ENCODE data around the gene DCAF6.
"Not testable (repeated sequence)": the region's sequence is repeated elsewhere in the genome, so short reads cannot be mapped to it uniquely, and the experiment has no call there.

Gene DCAF6, protein sequence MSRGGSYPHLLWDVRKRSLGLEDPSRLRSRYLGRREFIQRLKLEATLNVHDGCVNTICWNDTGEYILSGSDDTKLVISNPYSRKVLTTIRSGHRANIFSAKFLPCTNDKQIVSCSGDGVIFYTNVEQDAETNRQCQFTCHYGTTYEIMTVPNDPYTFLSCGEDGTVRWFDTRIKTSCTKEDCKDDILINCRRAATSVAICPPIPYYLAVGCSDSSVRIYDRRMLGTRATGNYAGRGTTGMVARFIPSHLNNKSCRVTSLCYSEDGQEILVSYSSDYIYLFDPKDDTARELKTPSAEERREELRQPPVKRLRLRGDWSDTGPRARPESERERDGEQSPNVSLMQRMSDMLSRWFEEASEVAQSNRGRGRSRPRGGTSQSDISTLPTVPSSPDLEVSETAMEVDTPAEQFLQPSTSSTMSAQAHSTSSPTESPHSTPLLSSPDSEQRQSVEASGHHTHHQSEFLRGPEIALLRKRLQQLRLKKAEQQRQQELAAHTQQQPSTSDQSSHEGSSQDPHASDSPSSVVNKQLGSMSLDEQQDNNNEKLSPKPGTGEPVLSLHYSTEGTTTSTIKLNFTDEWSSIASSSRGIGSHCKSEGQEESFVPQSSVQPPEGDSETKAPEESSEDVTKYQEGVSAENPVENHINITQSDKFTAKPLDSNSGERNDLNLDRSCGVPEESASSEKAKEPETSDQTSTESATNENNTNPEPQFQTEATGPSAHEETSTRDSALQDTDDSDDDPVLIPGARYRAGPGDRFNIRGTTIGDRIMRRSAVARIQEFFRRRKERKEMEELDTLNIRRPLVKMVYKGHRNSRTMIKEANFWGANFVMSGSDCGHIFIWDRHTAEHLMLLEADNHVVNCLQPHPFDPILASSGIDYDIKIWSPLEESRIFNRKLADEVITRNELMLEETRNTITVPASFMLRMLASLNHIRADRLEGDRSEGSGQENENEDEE

GRCh38 chr1:167936068-167936929 is at the start of gene DCAF6:
Gene DCAF6, plus strand, starts transcription at chr1:167936683. Its CDS starts 229 bp downstream, at chr1:167936912.
- Histone ChIP-seq H3K27me3 (ENCODE audit: low read depth, low read length) (no peaks in the 10 kb centered on the region), H3K4me1 (ENCODE audit: control insufficient read depth in 1 of 2, insufficient read depth in 2 of 2, low read length in 2 of 2) (peaks cover 0 to 22% of the 10 kb centered on the region in 2 donors), H3K9me3 (ENCODE audit: control insufficient read depth in 1 of 2, low read length in 2 of 2) (no peaks in the 10 kb centered on the region), H3K27ac (ENCODE audit: low read length) (peak within 1 kb of the TSS; percentile 97), H3K36me3 (ENCODE audit: control insufficient read depth in 1 of 2, insufficient read depth in 2 of 2, low read length in 2 of 2) (peaks cover 0 to 17% of the 10 kb centered on the region in 2 donors), H3K4me3 (ENCODE audit: low read depth in 1 of 2, low read length in 2 of 2) (peak within 1 kb of the TSS; percentile 78 to 93)

DNA sequence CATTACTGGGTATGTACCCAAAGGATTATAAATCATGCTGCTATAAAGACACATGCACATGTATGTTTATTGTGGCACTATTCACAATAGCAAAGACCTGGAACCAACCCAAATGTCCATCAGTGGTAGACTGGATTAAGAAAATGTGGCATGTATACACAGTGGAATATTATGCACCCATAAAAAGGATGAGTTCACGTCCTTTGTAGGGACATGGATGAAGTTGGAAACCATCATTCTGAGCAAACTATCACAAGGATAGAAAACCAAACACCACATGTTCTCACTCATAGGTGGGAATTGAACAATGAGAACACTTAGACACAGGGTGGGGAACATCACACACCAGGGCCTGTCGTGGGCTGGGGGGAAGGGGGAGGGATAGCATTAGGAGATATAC is 49.3 kb upstream of the DCAF6 start:
- H3K36me3 ChIP-seq (ENCODE audit: control insufficient read depth in 1 of 2, insufficient read depth in 2 of 2, low read length in 2 of 2); H3K27ac ChIP-seq (ENCODE audit: low read length); H3K9me3 ChIP-seq (ENCODE audit: control insufficient read depth in 1 of 2, low read length in 2 of 2); H3K4me3 ChIP-seq (ENCODE audit: low read depth in 1 of 2, low read length in 2 of 2); H3K4me1 ChIP-seq (ENCODE audit: control insufficient read depth in 1 of 2, insufficient read depth in 2 of 2, low read length in 2 of 2); H3K27me3 ChIP-seq (ENCODE audit: low read depth, low read length): not testable (repeated sequence)

DNA sequence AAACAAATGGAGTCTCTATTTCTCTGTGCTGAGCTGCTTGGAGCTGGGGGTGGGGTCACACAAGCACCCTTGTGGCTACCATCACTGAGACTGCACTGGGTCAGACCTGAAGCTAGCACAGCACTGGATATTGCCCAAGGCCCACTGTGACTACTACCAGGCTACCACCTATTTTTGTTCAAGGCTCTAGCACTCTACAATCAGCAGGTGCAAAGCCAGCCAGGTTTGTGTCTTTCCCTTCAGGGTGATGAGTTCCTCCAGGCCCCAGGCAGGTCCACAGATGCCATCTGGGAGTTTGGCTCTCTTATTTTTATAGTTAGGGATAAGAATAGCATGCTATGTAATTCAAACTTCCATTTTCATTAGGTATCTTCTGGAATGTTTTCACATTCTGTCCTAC is 46.1 kb upstream of the DCAF6 start:
- H3K36me3 ChIP-seq (ENCODE audit: control insufficient read depth in 1 of 2, insufficient read depth in 2 of 2, low read length in 2 of 2) = no peaks in the 10 kb centered on the region
- H3K27ac ChIP-seq (ENCODE audit: low read length) = no peak overlapping the region
- H3K4me3 ChIP-seq (ENCODE audit: low read depth in 1 of 2, low read length in 2 of 2) = no peak overlapping the region
- no peaks in the 10 kb centered on the region for H3K27me3 ChIP-seq (ENCODE audit: low read depth, low read length)
- H3K9me3 ChIP-seq (ENCODE audit: control insufficient read depth in 1 of 2, low read length in 2 of 2) = no peaks in the 10 kb centered on the region
- H3K4me1 ChIP-seq (ENCODE audit: control insufficient read depth in 1 of 2, insufficient read depth in 2 of 2, low read length in 2 of 2) = no peaks in the 10 kb centered on the region

GRCh38 chr1:167893798-167894197 is 42.7 kb upstream of the DCAF6 start:
- no peak overlapping the region for H3K27ac ChIP-seq (ENCODE audit: low read length)
- H3K4me1 ChIP-seq (ENCODE audit: control insufficient read depth in 1 of 2, insufficient read depth in 2 of 2, low read length in 2 of 2) = no peaks in the 10 kb centered on the region
- no peaks in the 10 kb centered on the region for H3K36me3 ChIP-seq (ENCODE audit: control insufficient read depth in 1 of 2, insufficient read depth in 2 of 2, low read length in 2 of 2)
- no peaks in the 10 kb centered on the region for H3K27me3 ChIP-seq (ENCODE audit: low read depth, low read length)
- no peaks in the 10 kb centered on the region for H3K9me3 ChIP-seq (ENCODE audit: control insufficient read depth in 1 of 2, low read length in 2 of 2)
- H3K4me3 ChIP-seq (ENCODE audit: low read depth in 1 of 2, low read length in 2 of 2) = no peak overlapping the region

- Histone ChIP-seq H3K27ac (ENCODE audit: low read length) (no peak overlapping the region), H3K9me3 (ENCODE audit: control insufficient read depth in 1 of 2, low read length in 2 of 2) (no peaks in the 10 kb centered on the region), H3K36me3 (ENCODE audit: control insufficient read depth in 1 of 2, insufficient read depth in 2 of 2, low read length in 2 of 2) (no peaks in the 10 kb centered on the region), H3K27me3 (ENCODE audit: low read depth, low read length) (no peaks in the 10 kb centered on the region), H3K4me3 (ENCODE audit: low read depth in 1 of 2, low read length in 2 of 2) (no peak overlapping the region), H3K4me1 (ENCODE audit: control insufficient read depth in 1 of 2, insufficient read depth in 2 of 2, low read length in 2 of 2) (no peaks in the 10 kb centered on the region)
Measured at GRCh38 chr1:167898578-167899222, 37.8 kb upstream of the DCAF6 start.

DNA sequence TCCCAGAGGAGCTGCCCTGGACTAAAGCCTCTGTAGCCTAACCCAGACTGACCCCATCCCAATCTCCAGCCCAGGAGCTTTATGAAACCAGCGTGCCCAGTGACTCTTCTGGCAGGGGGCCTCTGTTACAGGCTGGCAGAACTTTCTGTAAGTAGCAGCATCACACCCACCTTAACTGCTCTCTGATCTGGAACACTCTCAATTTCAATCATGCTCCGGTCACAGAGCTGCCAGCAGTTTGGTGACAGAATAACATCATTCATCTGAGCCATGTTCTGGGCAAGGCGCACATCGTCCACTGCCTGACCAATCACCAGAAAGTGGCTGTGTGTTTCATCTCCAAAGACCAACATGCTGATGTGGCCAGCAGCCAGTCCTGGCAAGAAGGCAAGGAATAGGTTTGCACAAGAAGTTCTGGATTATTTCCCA is 37.2 kb upstream of the DCAF6 start:
- no peaks in the 10 kb centered on the region for H3K27me3 ChIP-seq (ENCODE audit: low read depth, low read length)
- H3K36me3 ChIP-seq (ENCODE audit: control insufficient read depth in 1 of 2, insufficient read depth in 2 of 2, low read length in 2 of 2) = no peaks in the 10 kb centered on the region
- no peak overlapping the region for H3K27ac ChIP-seq (ENCODE audit: low read length)
- H3K9me3 ChIP-seq (ENCODE audit: control insufficient read depth in 1 of 2, low read length in 2 of 2) = no peaks in the 10 kb centered on the region
- no peaks in the 10 kb centered on the region for H3K4me1 ChIP-seq (ENCODE audit: control insufficient read depth in 1 of 2, insufficient read depth in 2 of 2, low read length in 2 of 2)
- no peak overlapping the region for H3K4me3 ChIP-seq (ENCODE audit: low read depth in 1 of 2, low read length in 2 of 2)

DNA sequence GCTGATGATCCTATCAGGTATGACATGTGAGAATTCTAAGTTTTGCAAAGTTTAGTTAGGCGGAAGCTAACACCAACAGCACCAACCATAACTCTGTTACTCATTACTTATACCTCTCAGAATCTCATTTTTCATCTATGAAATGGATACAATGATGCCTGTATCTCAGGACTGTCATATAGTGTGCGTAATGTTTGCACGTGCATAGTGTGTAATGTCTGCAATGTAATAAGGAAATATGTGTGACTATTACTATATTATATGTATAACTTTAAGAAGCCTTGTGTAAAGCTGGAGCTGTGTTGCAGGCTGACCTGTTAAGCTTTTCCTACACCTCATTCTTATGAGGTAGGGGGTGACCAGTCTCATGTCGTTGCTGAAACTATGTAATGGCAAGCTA is 35.6 kb upstream of the DCAF6 start:
- Histone ChIP-seq H3K9me3 (ENCODE audit: control insufficient read depth in 1 of 2, low read length in 2 of 2) (no peaks in the 10 kb centered on the region), H3K36me3 (ENCODE audit: control insufficient read depth in 1 of 2, insufficient read depth in 2 of 2, low read length in 2 of 2) (no peaks in the 10 kb centered on the region), H3K4me3 (ENCODE audit: low read depth in 1 of 2, low read length in 2 of 2) (no peak overlapping the region), H3K4me1 (ENCODE audit: control insufficient read depth in 1 of 2, insufficient read depth in 2 of 2, low read length in 2 of 2) (peaks cover 0 to 4% of the 10 kb centered on the region in 2 donors), H3K27ac (ENCODE audit: low read length) (no peak overlapping the region), H3K27me3 (ENCODE audit: low read depth, low read length) (no peaks in the 10 kb centered on the region)

- Histone ChIP-seq H3K4me3 (ENCODE audit: low read depth in 1 of 2, low read length in 2 of 2) (no peak overlapping the region), H3K4me1 (ENCODE audit: control insufficient read depth in 1 of 2, insufficient read depth in 2 of 2, low read length in 2 of 2) (peaks cover 0 to 4% of the 10 kb centered on the region in 2 donors), H3K27me3 (ENCODE audit: low read depth, low read length) (no peaks in the 10 kb centered on the region), H3K36me3 (ENCODE audit: control insufficient read depth in 1 of 2, insufficient read depth in 2 of 2, low read length in 2 of 2) (no peaks in the 10 kb centered on the region), H3K27ac (ENCODE audit: low read length) (no peak overlapping the region), H3K9me3 (ENCODE audit: control insufficient read depth in 1 of 2, low read length in 2 of 2) (no peaks in the 10 kb centered on the region)
Measured at GRCh38 chr1:167904652-167905130, 31.8 kb upstream of the DCAF6 start.

DNA sequence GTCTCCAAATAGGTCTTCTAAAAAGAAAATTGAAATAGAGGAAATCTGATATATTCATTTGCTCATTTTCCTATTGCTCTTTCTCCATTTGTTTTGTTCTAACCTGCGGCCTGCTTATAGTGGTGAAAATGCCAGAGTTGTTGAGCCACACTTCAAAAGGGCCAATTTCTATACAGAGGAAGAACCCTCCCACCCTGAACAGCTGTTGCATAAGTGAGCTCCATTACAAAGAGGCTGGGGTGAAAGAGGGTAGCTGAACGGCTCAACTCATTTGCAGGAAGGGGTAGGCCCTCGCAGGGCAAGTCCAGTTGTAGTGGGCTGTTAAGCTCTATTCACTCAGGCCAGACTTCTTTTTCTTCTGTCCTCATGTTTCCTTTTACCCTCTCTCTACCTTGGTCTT is 31.3 kb upstream of the DCAF6 start:
- Histone ChIP-seq H3K9me3 (ENCODE audit: control insufficient read depth in 1 of 2, low read length in 2 of 2) (no peaks in the 10 kb centered on the region), H3K27ac (ENCODE audit: low read length) (no peak overlapping the region), H3K4me1 (ENCODE audit: control insufficient read depth in 1 of 2, insufficient read depth in 2 of 2, low read length in 2 of 2) (peaks cover 0 to 4% of the 10 kb centered on the region in 2 donors), H3K4me3 (ENCODE audit: low read depth in 1 of 2, low read length in 2 of 2) (no peak overlapping the region), H3K27me3 (ENCODE audit: low read depth, low read length) (no peaks in the 10 kb centered on the region), H3K36me3 (ENCODE audit: control insufficient read depth in 1 of 2, insufficient read depth in 2 of 2, low read length in 2 of 2) (no peaks in the 10 kb centered on the region)

DNA sequence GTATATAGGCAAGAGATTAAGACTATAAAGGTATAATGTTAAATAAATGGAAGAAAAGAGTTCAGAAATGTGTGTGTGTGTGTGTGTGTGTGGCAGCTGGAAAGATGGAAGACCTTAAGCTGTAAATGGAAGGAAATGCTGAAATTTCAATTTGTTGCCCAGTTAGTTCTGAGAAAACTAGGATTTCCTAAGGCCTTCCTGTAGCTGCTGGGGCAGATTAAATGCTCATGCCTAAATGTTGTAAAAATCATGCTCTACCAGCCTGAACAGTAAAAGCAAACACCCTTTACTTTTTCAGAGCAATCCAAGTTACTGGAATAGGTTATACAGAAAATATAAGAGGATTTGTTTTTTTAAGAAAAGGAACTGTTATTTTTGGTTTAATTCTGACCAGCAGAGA is 30.8 kb upstream of the DCAF6 start:
- H3K27ac ChIP-seq (ENCODE audit: low read length) = no peak overlapping the region
- no peak overlapping the region for H3K4me3 ChIP-seq (ENCODE audit: low read depth in 1 of 2, low read length in 2 of 2)
- H3K36me3 ChIP-seq (ENCODE audit: control insufficient read depth in 1 of 2, insufficient read depth in 2 of 2, low read length in 2 of 2) = no peaks in the 10 kb centered on the region
- H3K9me3 ChIP-seq (ENCODE audit: control insufficient read depth in 1 of 2, low read length in 2 of 2) = no peaks in the 10 kb centered on the region
- peaks cover 0 to 4% of the 10 kb centered on the region in 2 donors for H3K4me1 ChIP-seq (ENCODE audit: control insufficient read depth in 1 of 2, insufficient read depth in 2 of 2, low read length in 2 of 2)
- H3K27me3 ChIP-seq (ENCODE audit: low read depth, low read length) = no peaks in the 10 kb centered on the region
